Measurements from ENCODE around the gene AMER3.
A peak's percentile ranks its signal among the peaks of the same experiment; 100 is the strongest.

The AMER3 gene

GRCh38 chr2:130786076-130786475 lies 30.7 kb downstream of the AMER3 start:
- DNase-seq, result no peak

GRCh38 chr2:130787841-130788240 lies 32.5 kb downstream of the AMER3 start:
- no peak for DNase-seq

GRCh38 chr2:130790312-130790711 lies 35.0 kb downstream of the AMER3 start:
- no peak for DNase-seq

DNA sequence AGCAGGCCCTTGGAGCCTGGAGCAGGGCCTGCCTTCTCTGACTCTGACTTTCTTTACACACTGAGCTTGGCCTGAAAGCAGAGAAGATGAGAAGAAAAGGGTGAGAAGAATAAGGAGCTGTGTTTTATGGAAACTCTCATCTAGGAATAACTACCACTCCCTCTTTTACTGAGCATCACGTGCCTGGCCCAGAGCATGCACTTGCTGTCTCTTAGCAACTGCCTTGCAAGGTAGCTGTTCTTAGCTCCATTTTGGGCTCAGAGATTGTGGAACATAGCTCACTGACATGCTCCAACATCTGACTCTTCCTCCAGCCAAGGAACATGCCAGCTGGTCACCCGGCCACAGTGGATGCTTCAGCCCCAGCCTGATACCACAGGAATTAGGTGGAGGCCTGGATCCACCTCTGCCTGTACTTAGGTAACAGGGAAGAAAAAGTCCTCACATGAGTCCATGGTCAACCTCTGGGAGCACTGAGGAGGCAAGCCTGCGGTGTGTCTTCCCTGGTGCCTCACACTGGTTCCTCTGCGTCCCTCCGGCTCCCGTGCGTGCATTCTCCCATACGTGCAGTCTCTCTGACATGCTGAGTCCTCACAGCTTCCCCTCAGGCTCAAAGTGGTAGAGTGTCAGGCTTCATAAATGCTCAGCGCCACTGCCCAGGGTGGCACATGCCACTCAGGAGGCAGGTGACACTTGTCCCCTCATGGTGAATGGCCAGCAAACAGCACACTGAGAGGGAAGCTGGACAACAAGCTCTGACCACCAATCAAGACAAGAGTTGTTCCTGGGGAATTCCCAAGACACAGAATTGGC lies 35.7 kb downstream of the AMER3 start:
- no peak for DNase-seq

DNA sequence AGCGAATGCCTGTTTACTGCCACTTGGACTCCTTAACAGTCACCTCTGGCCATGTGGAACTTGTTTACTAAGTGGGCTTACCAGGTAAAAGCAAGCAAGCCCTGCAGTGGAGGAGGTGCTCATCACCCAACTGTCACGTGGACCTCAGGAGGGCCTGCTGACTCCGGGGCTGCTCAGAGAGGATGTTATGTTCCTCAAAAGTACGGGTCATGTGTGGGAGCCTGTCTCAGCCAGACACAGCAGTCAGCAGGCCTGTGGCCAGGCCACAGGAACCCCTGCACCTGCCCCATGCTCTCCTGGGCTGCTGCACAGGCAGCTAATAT lies 36.2 kb downstream of the AMER3 start:
- DNase-seq, result no peak

GRCh38 chr2:130795431-130795830 lies 40.1 kb downstream of the AMER3 start:
- no peak for DNase-seq

GRCh38 chr2:130796290-130796689 lies 41.0 kb downstream of the AMER3 start:
- no peak for DNase-seq

- peak; percentile 94 for DNase-seq
These were observed 42.4 kb downstream of the AMER3 start for GRCh38 chr2:130797493-130798435.

- DNase-seq, result peak; percentile 28
These were observed 43.3 kb downstream of the AMER3 start for GRCh38 chr2:130798472-130799218.

- no peak for DNase-seq
These were observed 44.0 kb downstream of the AMER3 start for GRCh38 chr2:130799295-130799694.

DNA sequence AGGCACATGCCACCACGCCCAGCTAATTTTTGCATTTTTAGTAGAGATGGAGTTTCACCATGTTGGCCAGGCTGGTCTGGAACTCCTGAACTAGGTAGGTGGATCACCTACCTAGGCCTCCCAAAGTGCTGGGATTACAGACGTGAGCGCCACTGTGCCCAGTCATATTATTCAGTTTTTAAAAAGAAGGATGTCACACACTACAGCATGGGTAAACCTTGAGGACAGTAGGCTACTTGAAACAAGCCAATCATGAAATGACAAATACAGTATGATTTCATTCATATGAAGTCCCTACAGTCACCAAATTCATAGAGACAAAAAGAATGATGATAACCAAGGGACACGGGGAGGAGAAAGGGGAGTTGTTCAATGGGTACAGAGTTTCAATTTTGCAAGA lies 50.3 kb downstream of the AMER3 start:
- DNase-seq, result no peak

DNA sequence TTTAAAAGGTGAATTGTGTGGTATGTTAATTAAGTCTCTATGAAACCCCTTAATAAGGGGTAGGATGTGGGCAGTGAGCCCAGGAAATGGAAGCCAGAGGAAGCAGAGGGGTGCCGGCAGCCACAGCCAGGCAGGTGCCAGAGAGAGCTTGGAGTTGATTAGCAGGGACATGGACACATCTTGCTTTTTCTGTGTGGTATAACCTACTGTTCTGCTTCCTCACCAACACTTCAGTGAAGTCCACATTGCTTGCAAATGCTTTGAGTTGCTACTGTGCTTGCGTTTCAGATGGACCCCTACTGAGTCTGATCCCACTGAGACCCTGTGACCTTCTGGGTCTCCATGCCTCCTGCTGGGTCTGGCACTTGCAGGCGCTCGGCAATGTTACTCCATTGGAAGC lies 51.0 kb downstream of the AMER3 start:
- no peak for DNase-seq

DNA sequence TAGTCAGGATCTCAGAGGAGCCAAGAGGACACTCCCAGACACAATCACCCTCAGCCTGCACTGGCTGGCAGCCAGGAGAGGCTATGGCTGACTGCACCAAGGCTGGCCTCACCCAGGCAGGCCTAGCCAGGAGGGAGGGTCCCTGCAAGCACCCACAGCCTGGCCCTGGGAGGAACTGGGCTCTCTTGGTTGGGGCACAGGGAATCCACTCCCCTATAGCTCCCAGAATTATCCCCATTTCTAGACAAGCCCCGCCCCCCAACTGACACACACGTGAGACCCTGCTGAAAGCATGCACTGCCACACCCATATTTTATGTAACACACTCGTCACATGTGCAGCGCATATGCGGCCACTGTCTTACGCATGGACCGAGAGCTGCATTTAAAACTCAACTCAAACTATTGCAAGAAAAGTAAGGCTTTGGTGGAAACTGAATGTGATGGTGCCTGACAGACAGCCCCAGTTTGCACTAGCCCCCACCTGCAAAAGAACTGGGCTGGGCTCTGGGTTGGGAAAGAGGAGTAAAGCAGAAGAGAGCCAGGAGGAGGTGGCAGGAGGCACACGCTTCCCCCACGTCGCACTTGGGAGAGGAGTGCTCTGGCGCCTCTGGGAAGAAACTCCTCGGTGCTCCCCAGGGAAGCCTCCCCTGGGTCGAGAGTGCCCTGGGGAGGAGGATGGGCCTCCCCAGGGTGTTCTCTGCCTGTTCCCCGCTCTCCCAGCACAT lies 52.5 kb downstream of the AMER3 start:
- no peak for DNase-seq

DNA sequence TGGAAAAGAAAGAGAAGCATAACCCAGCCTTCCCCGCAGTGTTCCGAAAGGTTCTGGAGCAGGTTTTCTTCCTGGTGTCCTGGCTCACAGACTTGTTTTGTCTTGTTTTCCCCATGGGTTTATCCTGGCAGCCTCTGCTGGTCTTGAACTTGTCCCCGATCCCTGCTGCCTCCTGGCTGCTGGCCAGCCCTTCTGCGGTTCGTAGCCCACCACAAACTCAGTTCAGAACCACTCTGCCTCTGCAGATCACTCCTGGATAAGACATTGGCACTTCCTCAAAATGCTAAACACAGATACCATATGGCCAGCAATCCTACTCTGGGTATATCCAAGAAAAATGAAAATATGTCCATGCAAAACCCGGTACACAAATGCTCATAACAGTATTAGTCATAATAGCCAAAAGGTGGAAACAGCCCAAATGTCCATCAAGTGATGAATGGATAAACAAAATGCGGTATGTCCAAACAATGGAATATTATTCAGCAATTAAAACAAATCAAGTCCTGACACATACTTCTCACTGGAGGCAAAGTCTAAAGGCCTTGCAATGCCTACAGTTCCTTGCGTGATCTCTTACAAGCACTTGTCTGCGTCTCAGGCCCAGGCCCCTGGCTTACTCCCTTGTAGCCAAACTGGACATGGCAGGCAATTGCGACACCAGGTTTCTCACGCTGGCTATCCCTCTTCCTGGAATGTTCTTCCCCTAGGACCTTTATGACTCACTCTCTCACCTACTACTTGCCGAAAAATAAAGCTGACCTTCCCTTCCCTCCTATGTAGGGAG lies 53.3 kb downstream of the AMER3 start:
- peak; percentile 75 for DNase-seq

- no peak for DNase-seq
These were observed 55.1 kb downstream of the AMER3 start for GRCh38 chr2:130810490-130810889.

GRCh38 chr2:130813722-130814121 lies 58.4 kb downstream of the AMER3 start:
- DNase-seq, result no peak

GRCh38 chr2:130814931-130815680 lies 59.8 kb downstream of the AMER3 start:
- DNase-seq, result no peak

Data from hematopoietic multipotent progenitor cell treated with erythropoietin and hydrocortisone succinate and interleukin-3 and kit ligand, for 4 days (in vitro differentiated cells).